ENCODE data around the gene LRP1B. TPM values are rescaled to one million over a fixed set of nuclear protein-coding genes. Genes with fewer than 3 reads are reported as not detected.

Gene LRP1B
- total RNA-seq, 1 donor from 2014 or later: not detected

DNA sequence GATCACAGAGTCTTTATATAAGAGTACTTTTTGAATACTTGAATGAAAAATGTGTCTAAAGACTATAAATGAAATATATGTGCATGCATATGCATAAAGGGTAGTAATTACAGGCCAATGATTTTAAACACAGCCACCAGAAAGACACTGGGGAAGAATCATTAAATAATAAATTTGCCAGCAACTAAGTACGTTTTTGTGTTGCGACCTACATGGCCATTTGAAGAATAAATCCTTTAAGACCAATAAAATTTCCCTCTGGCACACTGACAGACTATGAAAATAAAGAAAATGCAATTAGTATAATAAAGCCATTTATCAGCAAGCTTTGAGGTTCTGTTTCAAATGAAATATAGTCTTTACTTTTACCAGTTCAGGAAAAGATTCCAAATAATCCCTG is 1413.3 kb downstream of the LRP1B start:
- no peaks in the 10 kb centered on the region for H3K36me3 Mint-ChIP-seq (ENCODE audit: low read depth)
- CTCF ChIA-PET: no interaction called here
- H3K4me1 Mint-ChIP-seq: no peaks in the 10 kb centered on the region
- H3K9me3 Mint-ChIP-seq: peaks cover 3% of the 10 kb centered on the region
- no peak for ATAC-seq (ENCODE audit: low read depth)
- no peak overlapping the region for H3K27ac Mint-ChIP-seq
- intact Hi-C loops (cut with micrococcal nuclease): no loop called here
- POLR2A ChIA-PET: no interaction called here
- DNase-seq: no peak
- TF ChIP-seq, protein P1, sequence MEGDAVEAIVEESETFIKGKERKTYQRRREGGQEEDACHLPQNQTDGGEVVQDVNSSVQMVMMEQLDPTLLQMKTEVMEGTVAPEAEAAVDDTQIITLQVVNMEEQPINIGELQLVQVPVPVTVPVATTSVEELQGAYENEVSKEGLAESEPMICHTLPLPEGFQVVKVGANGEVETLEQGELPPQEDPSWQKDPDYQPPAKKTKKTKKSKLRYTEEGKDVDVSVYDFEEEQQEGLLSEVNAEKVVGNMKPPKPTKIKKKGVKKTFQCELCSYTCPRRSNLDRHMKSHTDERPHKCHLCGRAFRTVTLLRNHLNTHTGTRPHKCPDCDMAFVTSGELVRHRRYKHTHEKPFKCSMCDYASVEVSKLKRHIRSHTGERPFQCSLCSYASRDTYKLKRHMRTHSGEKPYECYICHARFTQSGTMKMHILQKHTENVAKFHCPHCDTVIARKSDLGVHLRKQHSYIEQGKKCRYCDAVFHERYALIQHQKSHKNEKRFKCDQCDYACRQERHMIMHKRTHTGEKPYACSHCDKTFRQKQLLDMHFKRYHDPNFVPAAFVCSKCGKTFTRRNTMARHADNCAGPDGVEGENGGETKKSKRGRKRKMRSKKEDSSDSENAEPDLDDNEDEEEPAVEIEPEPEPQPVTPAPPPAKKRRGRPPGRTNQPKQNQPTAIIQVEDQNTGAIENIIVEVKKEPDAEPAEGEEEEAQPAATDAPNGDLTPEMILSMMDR (IDR thresholded peaks at IDR 0.05): no peak
- no peak overlapping the region for H3K4me3 Mint-ChIP-seq
- no peaks in the 10 kb centered on the region for H3K27me3 Mint-ChIP-seq

DNA sequence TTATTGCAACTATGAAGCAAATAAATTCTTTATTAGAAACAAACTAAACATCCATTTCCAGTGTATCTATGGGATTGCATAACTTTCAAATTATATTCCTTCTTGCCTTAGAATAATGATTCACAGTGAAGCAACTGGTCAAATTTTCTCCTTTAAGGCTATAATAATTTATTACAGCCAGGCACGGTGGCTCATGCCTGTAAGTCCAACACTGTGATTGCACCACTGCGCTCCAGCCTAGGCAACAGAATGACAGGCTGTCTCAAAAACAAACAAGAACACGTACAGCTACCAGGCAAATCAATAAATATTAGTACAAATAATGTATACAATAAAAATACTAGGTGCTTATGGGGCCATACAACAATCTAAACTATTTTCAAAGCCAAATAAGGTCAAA is 1416.2 kb downstream of the LRP1B start:
- no peaks in the 10 kb centered on the region for H3K4me1 Mint-ChIP-seq
- H3K36me3 Mint-ChIP-seq (ENCODE audit: low read depth): no peaks in the 10 kb centered on the region
- DNase-seq: no peak
- TF ChIP-seq, protein P1 (IDR thresholded peaks at IDR 0.05): no peak
- no peaks in the 10 kb centered on the region for H3K27me3 Mint-ChIP-seq
- ChIA-PET CTCF (no interaction called here), POLR2A (no interaction called here)
- intact Hi-C loops (cut with micrococcal nuclease): no loop called here
- no peak overlapping the region for H3K4me3 Mint-ChIP-seq
- ATAC-seq (ENCODE audit: low read depth): no peak
- no peak overlapping the region for H3K27ac Mint-ChIP-seq
- H3K9me3 Mint-ChIP-seq: no peaks in the 10 kb centered on the region

DNA sequence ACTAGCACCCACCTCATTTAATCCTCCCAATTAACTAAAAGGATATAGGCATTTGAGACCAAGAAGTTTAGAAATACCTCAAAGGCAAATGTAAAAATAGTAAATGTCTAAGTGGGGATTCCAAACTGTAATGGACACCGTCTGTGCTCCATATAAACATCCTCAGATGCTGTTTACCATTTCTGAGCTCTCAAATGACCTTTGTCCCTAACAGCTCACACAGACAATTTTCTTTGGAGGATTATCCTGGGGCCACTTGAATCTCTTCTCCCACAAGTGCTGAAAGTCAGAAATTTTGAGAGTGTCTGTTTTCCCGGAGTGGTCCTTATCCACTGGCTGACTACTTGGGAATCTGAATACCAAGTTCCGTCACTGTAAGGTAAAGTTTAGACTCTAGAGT is 1418.9 kb downstream of the LRP1B start:
- ChIA-PET CTCF (no interaction called here), POLR2A (no interaction called here)
- TF ChIP-seq, protein P1 (IDR thresholded peaks at IDR 0.05): no peak
- H3K4me1 Mint-ChIP-seq: no peaks in the 10 kb centered on the region
- no peak for ATAC-seq (ENCODE audit: low read depth)
- H3K36me3 Mint-ChIP-seq (ENCODE audit: low read depth): no peaks in the 10 kb centered on the region
- DNase-seq: no peak
- intact Hi-C loops (cut with micrococcal nuclease): no loop called here
- no peaks in the 10 kb centered on the region for H3K9me3 Mint-ChIP-seq
- no peak overlapping the region for H3K27ac Mint-ChIP-seq
- H3K27me3 Mint-ChIP-seq: no peaks in the 10 kb centered on the region
- H3K4me3 Mint-ChIP-seq: no peak overlapping the region

DNA sequence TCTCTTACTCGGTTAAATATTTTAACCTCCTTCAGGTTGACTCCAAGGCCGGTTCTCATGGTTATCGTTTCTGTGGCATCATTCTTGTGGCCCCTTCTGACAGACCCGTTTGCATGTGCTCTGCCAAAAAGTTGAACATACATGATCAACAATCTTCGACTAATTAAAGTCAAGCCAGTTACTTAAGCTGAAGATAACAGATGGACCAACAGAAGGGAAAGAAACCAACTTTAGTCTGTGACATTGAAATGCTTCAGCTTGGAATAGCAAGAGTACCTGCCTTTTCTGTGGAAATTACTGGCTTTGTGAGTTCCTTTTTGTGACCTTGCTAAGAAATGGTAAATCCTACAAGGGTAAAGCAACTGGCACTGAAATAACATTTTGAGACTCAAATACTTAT is 1429.1 kb downstream of the LRP1B start:
- ChIA-PET CTCF (no interaction called here), POLR2A (no interaction called here)
- Mint-ChIP-seq H3K36me3 (ENCODE audit: low read depth) (no peaks in the 10 kb centered on the region), H3K27me3 (no peaks in the 10 kb centered on the region), H3K4me3 (no peak overlapping the region), H3K4me1 (no peaks in the 10 kb centered on the region), H3K9me3 (no peaks in the 10 kb centered on the region), H3K27ac (no peak overlapping the region)
- DNase-seq: no peak
- TF ChIP-seq, protein P1 (IDR thresholded peaks at IDR 0.05): no peak
- ATAC-seq (ENCODE audit: low read depth): no peak
- intact Hi-C loops (cut with micrococcal nuclease): no loop called here

DNA sequence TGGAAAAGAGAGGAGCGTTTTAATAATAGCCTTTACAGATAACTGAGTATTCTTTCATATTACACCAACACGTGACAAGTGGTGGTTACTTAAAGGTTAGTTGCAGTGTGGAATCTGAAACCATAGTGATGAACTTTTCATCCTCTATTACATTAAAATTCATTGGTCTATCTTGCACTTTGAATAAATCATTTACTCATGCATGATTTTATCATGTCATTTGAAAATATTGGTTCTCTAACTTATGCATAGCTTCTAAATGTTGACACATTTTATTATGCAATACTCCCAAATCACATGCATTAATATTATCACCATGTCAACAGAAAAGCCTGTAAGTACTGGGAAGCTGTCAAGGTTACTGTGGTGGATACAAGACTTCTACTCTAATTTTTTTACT is 1432.2 kb downstream of the LRP1B start:
- DNase-seq: no peak
- Mint-ChIP-seq H3K4me3 (no peak overlapping the region), H3K27ac (no peak overlapping the region), H3K9me3 (no peaks in the 10 kb centered on the region), H3K36me3 (ENCODE audit: low read depth) (no peaks in the 10 kb centered on the region), H3K4me1 (no peaks in the 10 kb centered on the region), H3K27me3 (no peaks in the 10 kb centered on the region)
- intact Hi-C loops (cut with micrococcal nuclease): no loop called here
- ChIA-PET CTCF (no interaction called here), POLR2A (no interaction called here)
- TF ChIP-seq, protein P1 (IDR thresholded peaks at IDR 0.05): no peak
- ATAC-seq (ENCODE audit: low read depth): no peak

Data from activated B cell treated with CpG ODN at 0.5 μM for 24 hours (primary cell).